H9 (cell line): ENCODE data around the gene BACH2. TPM values are rescaled to one million over a fixed set of nuclear protein-coding genes. Genes with fewer than 3 reads are reported as not detected.

Source experiments
- DNase-seq: peaks from one replicate; pipeline ENCODE4 v3.0.0-alpha.2; 2017
- H2AFZ ChIP-seq: one replicate; pipeline ENCODE4 v1.6.1; 2013; ENCODE audit warnings: mild to moderate bottlenecking, low read length, control low read depth, moderate library complexity
- H2AK5ac ChIP-seq: 2 replicates; pipeline ENCODE4 v1.6.1; 2013; ENCODE audit warnings: low read length, control low read depth, mixed read lengths; ENCODE audit not compliant: insufficient read length
- H2BK120ac ChIP-seq: one replicate; pipeline ENCODE4 v1.6.1; 2013; ENCODE audit warnings: low read depth, mild to moderate bottlenecking, low read length, control low read depth, inconsistent platforms; ENCODE audit not compliant: poor library complexity, severe bottlenecking
- H2BK12ac ChIP-seq: 2 replicates; pipeline ENCODE4 v1.6.1; 2013; ENCODE audit warnings: low read length, control low read depth, mixed read lengths, low read depth; ENCODE audit not compliant: insufficient read length
- H2BK15ac ChIP-seq: 2 replicates; pipeline ENCODE4 v1.6.1; 2013; ENCODE audit warnings: low read depth, low read length, control low read depth
- H2BK20ac ChIP-seq: one replicate; pipeline ENCODE4 v1.6.1; 2013; ENCODE audit warnings: low read depth, mild to moderate bottlenecking, low read length, control low read depth, inconsistent platforms; ENCODE audit not compliant: poor library complexity, severe bottlenecking
- H2BK5ac ChIP-seq: 2 replicates; pipeline ENCODE4 v1.6.1; 2013; ENCODE audit warnings: low read length, control low read depth, mixed read lengths; ENCODE audit not compliant: insufficient read length
- H3K14ac ChIP-seq: 2 replicates; pipeline ENCODE4 v1.6.1; 2013; ENCODE audit warnings: low read length, control low read depth; ENCODE audit not compliant: insufficient read depth
- H3K18ac ChIP-seq: 2 replicates; pipeline ENCODE4 v1.6.1; 2013; ENCODE audit warnings: low read depth, mild to moderate bottlenecking, mixed read lengths, low read length, control low read depth; ENCODE audit not compliant: insufficient read length
- H3K23ac ChIP-seq: 2 replicates; pipeline ENCODE4 v1.6.1; 2013; ENCODE audit warnings: low read length, control low read depth, mixed read lengths, low read depth; ENCODE audit not compliant: insufficient read length
- H3K23me2 ChIP-seq: 2 replicates; pipeline ENCODE4 v1.6.1; 2013; ENCODE audit warnings: low read depth, mild to moderate bottlenecking, mixed read lengths, low read length, control low read depth; ENCODE audit not compliant: insufficient read length, poor library complexity, severe bottlenecking
- H3K27ac ChIP-seq: 2 replicates; pipeline ENCODE4 v1.5.1; 2013; ENCODE audit warnings: low read length, control low read depth, mixed read lengths, low read depth; ENCODE audit not compliant: insufficient read length
- H3K27me3 ChIP-seq: 2 replicates; pipeline ENCODE4 v1.6.1; 2013; ENCODE audit warnings: low read length, control low read depth, inconsistent platforms; ENCODE audit not compliant: insufficient read depth
- H3K4ac ChIP-seq: 2 replicates; pipeline ENCODE4 v1.6.1; 2013; ENCODE audit warnings: low read depth, mild to moderate bottlenecking, control low read depth, inconsistent platforms, low read length, moderate library complexity
- H3K4me1 ChIP-seq: 2 replicates; pipeline ENCODE4 v1.6.1; 2013; ENCODE audit warnings: low read length, control low read depth, inconsistent platforms; ENCODE audit not compliant: insufficient read depth
- H3K4me2 ChIP-seq: 2 replicates; pipeline ENCODE4 v1.6.1; 2013; ENCODE audit warnings: low read length, control low read depth, mixed read lengths; ENCODE audit not compliant: insufficient read length, insufficient read depth
- H3K56ac ChIP-seq: 2 replicates; pipeline ENCODE4 v1.6.1; 2013; ENCODE audit warnings: low read depth, mild to moderate bottlenecking, mixed read lengths, low read length, control low read depth; ENCODE audit not compliant: insufficient read length
- H3K79me1 ChIP-seq: 2 replicates; pipeline ENCODE4 v1.6.1; 2013; ENCODE audit warnings: low read depth, mild to moderate bottlenecking, moderate library complexity, low read length, control low read depth, inconsistent platforms; ENCODE audit not compliant: insufficient read depth, poor library complexity, severe bottlenecking
- H3K79me2 ChIP-seq: 2 replicates; pipeline ENCODE4 v1.6.1; 2013; ENCODE audit warnings: low read length, control low read depth, inconsistent platforms; ENCODE audit not compliant: insufficient read depth
- H3K9ac ChIP-seq: 2 replicates; pipeline ENCODE4 v1.6.1; 2013; ENCODE audit warnings: low read length, control low read depth, mixed read lengths; ENCODE audit not compliant: insufficient read length; ENCODE audit errors: extremely low read depth
- H3K9me3 ChIP-seq: one replicate; pipeline ENCODE4 v1.6.1; 2013; ENCODE audit warnings: low read depth, low read length, inconsistent platforms; ENCODE audit not compliant: control insufficient read depth
- H3T11ph ChIP-seq: one replicate; pipeline ENCODE4 v1.6.1; 2013; ENCODE audit warnings: mild to moderate bottlenecking, low read length, control low read depth, inconsistent platforms
- H4K20me1 ChIP-seq: one replicate; pipeline ENCODE4 v1.6.1; 2013; ENCODE audit not compliant: control insufficient read depth, insufficient read length, insufficient read depth
- H4K5ac ChIP-seq: 2 replicates; pipeline ENCODE4 v1.6.1; 2013; ENCODE audit warnings: low read depth, mild to moderate bottlenecking, mixed read lengths, low read length, control low read depth; ENCODE audit not compliant: insufficient read length
- H4K8ac ChIP-seq: replicated peaks from 2 replicates; pipeline ENCODE4 v1.6.1; 2013; ENCODE audit warnings: low read length, control low read depth, mixed read lengths, low read depth; ENCODE audit not compliant: insufficient read length
- H4K91ac ChIP-seq: 2 replicates; pipeline ENCODE4 v1.6.1; 2013; ENCODE audit warnings: low read depth, mild to moderate bottlenecking, moderate library complexity, mixed read lengths, low read length, control low read depth; ENCODE audit not compliant: insufficient read length
- H3K27ac Mint-ChIP-seq, 3 experiments: 2 replicates in 2 of 3; 3 replicates in 1 of 3; pipeline ENCODE4 v1.8.0; 2020 to 2021; ENCODE audit warnings: mixed read lengths in 3 of 3, mild to moderate bottlenecking in 1 of 3, moderate library complexity in 1 of 3
- H3K27me3 Mint-ChIP-seq: 2 replicates; pipeline ENCODE4 v1.8.0; 2021; ENCODE audit warnings: low read depth, mild to moderate bottlenecking, moderate library complexity, mixed read lengths
- H3K36me3 Mint-ChIP-seq, 3 experiments: 2 replicates in 2 of 3; 3 replicates in 1 of 3; pipeline ENCODE4 v1.8.0; 2020 to 2021; ENCODE audit warnings: low read depth in 3 of 3, mixed read lengths in 3 of 3; ENCODE audit not compliant: insufficient read depth in 1 of 3
- H3K4me1 Mint-ChIP-seq, 2 experiments: 2 replicates each; pipeline ENCODE4 v1.8.0; 2020; ENCODE audit warnings: mixed read lengths in 2 of 2
- H3K4me3 Mint-ChIP-seq, 2 experiments: 2 replicates in 1 of 2; 3 replicates in 1 of 2; pipeline ENCODE4 v1.8.0; 2020 to 2021; ENCODE audit warnings: mild to moderate bottlenecking in 2 of 2, mixed read lengths in 2 of 2, moderate library complexity in 1 of 2
- H3K9me3 Mint-ChIP-seq, 2 experiments: 2 replicates in 1 of 2; 3 replicates in 1 of 2; pipeline ENCODE4 v1.8.0; 2020; ENCODE audit warnings: mild to moderate bottlenecking in 2 of 2, mixed read lengths in 2 of 2, moderate library complexity in 1 of 2
- CTCF ChIP-seq: fragments of 200-600 bp; sonication (generic); conservative IDR thresholded peaks from 3 replicates; pipeline ENCODE4 v1.8.0; 2021; ENCODE audit warnings: antibody characterized with exemption, mild to moderate bottlenecking
- WGBS: extraction: QIAGEN DNeasy Blood & Tissue Kit; methylation state at CpG from one replicate; pipeline ENCODE4 v1.1.7; 2013; ENCODE audit warnings: missing lambda C conversion rate, low lambda C conversion rate, mixed read lengths; ENCODE audit not compliant: insufficient read length; ENCODE audit errors: extremely low coverage; 5-methylcytosine and 5-hydroxymethylcytosine counted together
- total RNA-seq: library from RNA; stranded (reverse); gene quantifications from 2 replicates; pipeline ENCODE4 v1.2.1, GENCODE V29; 2021

BACH2 gene
- total RNA-seq, 1 experiment from 2014 or later = 2.0 TPM

DNA sequence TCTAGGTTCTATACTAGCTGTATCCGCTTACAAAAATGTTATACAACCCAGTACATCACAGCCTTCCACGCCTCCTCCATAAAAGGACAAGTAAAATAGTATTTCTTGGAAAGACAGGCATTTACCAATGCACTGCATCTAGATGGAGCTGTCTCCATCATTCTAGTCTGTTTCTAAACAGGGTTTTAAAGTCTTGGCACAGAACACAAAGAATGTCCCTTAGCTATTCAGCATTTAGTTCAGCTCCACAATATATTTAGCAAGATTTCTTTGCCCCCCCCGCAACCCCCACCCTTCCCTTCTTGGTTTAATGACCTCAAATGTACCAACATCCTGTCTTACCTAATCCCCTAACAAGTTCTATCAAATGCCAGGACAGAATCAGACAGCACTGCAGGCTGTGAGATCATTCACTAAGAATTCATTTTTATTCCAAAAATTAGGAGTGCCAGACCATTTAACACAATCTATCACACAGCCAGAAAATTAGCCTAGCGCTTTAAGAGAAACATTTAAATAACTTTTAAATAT is 198.6 kb downstream of the BACH2 start:
- no peaks in the 10 kb centered on the region for H3K36me3 Mint-ChIP-seq
- no peak overlapping the region for H3K14ac ChIP-seq
- H4K91ac ChIP-seq = no peak overlapping the region
- no peak overlapping the region for H3K18ac ChIP-seq
- no peaks in the 10 kb centered on the region for H3K27me3 ChIP-seq
- no peak overlapping the region for H2BK120ac ChIP-seq
- DNase-seq = no peak
- H2BK20ac ChIP-seq = no peak overlapping the region
- WGBS = no CpG with 5 or more reads among the region's 4 CpGs
- H3K9me3 ChIP-seq = no peaks in the 10 kb centered on the region
- no peak overlapping the region for H3K27ac ChIP-seq
- H3K79me1 ChIP-seq = no peaks in the 10 kb centered on the region
- no peak overlapping the region for H3K27ac Mint-ChIP-seq
- H2AK5ac ChIP-seq = no peak overlapping the region
- no peak overlapping the region for H4K5ac ChIP-seq
- peaks cover 0 to 3% of the 10 kb centered on the region in 2 experiments; a peak in 2 of 5 replicates for H3K9me3 Mint-ChIP-seq
- H3K56ac ChIP-seq = no peak overlapping the region
- H2BK12ac ChIP-seq = no peak overlapping the region
- H4K8ac ChIP-seq = no peak overlapping the region
- H3K4me1 ChIP-seq = no peaks in the 10 kb centered on the region
- no peaks in the 10 kb centered on the region for H3K79me2 ChIP-seq
- TF ChIP-seq CTCF = no peak
- H4K20me1 ChIP-seq = no peaks in the 10 kb centered on the region
- H3K4me3 Mint-ChIP-seq = no peak overlapping the region
- no peak overlapping the region for H3K4me2 ChIP-seq
- H3K27me3 Mint-ChIP-seq = no peaks in the 10 kb centered on the region
- no peak overlapping the region for H2AFZ ChIP-seq
- H3K9ac ChIP-seq = no peak overlapping the region
- no peak overlapping the region for H2BK5ac ChIP-seq
- no peaks in the 10 kb centered on the region for H3K4me1 Mint-ChIP-seq
- no peak overlapping the region for H3T11ph ChIP-seq
- H3K4ac ChIP-seq = no peak overlapping the region
- H2BK15ac ChIP-seq = no peak overlapping the region
- H3K23ac ChIP-seq = no peak overlapping the region
- H3K23me2 ChIP-seq = no peaks in the 10 kb centered on the region
